ENCODE results near the gene LGR4.

LGR4 gene

GRCh38 chr11:27391331-27392015 is 81.1 kb downstream of the LGR4 start:
- no peak overlapping the region for H3K4me3 ChIP-seq (ENCODE audit: low read depth, low read length)
- no peak for TF ChIP-seq CTCF (IDR thresholded peaks at IDR 0.05; ENCODE audit: low read depth, low read length)

- H3K4me3 ChIP-seq (ENCODE audit: low read depth, low read length), result no peak overlapping the region
- TF ChIP-seq CTCF (IDR thresholded peaks at IDR 0.05; ENCODE audit: low read depth, low read length), result no peak
Observed at GRCh38 chr11:27390318-27391295, 82.0 kb downstream of the LGR4 start.

- no peak for TF ChIP-seq CTCF (IDR thresholded peaks at IDR 0.05; ENCODE audit: low read depth, low read length)
- no peak overlapping the region for H3K4me3 ChIP-seq (ENCODE audit: low read depth, low read length)
Observed at GRCh38 chr11:27388869-27389268, 83.7 kb downstream of the LGR4 start.

- TF ChIP-seq CTCF (IDR thresholded peaks at IDR 0.05; ENCODE audit: low read depth, low read length), result no peak
- no peak overlapping the region for H3K4me3 ChIP-seq (ENCODE audit: low read depth, low read length)
Observed at GRCh38 chr11:27388001-27388400, 84.6 kb downstream of the LGR4 start.

DNA sequence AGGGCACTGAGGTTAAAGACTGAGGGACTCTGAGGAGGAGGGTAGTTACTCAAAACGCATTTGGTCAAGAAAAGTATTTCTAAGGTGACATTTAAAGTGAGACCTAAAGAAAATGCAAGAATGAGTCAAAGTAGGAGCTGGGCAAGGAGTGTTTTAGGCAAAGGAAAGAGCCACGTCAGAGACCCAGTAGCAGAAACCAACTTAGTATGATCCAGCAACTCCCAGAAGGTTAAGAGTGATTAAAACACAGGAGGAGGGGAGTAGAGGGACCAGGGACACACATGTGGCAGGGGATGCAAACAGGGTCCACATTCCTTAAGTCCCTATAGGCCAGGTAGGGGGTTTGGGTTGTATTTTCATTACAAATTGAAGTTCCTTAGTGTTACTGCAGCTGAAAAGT is 85.2 kb downstream of the LGR4 start:
- no peak overlapping the region for H3K4me3 ChIP-seq (ENCODE audit: low read depth, low read length)
- no peak for TF ChIP-seq CTCF (IDR thresholded peaks at IDR 0.05; ENCODE audit: low read depth, low read length)

DNA sequence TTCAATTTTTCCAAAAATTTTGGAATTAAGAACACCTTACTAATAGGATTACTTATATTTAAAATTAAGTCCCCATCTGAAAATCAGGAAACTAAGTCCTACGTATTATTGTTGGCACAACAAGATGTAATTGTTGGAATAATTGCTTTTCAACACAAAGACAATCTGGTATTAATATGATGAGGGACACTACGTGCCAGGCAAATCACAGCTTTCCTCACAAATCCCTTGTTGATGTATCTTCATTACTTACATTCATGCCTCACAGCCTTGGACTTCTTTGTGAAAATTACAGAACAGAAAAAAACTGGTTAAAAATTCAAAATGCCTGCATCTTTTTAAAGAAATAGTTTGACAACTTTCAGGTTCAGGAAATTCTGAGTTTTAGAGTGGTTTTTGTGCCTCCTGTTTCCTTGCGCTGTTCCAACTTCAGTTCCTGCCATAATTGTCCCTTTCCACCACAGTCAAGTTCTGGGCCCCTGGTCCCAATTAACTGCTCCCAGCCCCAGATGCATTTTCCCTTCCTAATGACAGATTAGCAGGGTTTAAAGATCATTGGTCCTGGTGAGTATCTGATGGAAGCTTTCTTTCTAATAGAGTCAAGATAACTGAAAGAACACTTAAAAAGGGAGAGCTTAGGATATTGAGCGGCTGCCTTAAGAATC is 86.3 kb downstream of the LGR4 start:
- TF ChIP-seq CTCF (IDR thresholded peaks at IDR 0.05; ENCODE audit: low read depth, low read length), result no peak

More for the DNA sequence above, 86.3 kb downstream of the LGR4 start:
- no peak overlapping the region for H3K4me3 ChIP-seq (ENCODE audit: low read depth, low read length)

Measured in WI38 (cell line).